ENCODE data around the gene AP4S1.

Gene AP4S1

DNA sequence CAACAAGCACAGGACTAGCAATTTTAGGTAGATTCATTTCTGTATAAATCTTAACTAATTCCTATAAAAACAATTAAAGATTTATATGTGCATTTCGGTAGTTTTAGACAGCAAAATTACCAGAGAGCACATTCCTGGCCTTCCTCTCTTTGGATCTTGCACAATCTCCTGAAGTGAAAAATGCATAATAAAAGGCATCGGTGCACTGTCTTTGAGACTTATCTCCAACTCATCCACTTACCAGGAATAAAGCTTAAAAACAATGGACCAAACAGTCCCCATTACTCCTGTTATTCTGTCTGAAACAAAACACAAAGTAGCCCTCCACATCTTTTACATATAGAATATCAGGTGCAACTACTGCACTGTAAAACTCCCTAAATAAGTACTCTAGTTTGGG lies 112.9 kb downstream of the AP4S1 start:
- DNase-seq (ENCODE audit: low read depth in 2 of 2), result no peak

DNA sequence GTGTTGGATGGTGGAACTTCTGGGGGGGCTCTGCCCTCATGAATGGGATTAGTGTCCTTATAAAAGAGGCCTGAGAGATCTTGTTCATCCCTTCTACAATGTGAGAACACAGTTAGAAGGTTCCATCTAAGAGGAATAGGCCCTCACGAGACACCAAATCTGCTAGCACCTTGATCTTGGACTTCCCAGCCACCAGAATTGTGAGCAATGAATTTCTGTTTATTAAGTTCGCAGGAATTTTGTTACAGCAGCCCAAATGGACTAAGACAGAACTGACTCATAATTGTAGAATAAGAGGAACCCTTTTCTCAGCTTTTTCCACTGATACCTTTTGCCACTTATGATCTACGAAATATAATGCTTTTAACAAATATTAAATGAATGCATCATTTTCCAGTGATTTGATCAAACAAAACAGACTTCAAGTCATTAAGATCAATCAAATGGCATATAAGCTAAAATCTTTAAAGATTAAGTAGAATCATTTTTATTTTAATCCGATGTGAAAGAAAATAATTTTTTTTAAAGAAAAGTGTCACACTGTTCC lies 113.9 kb downstream of the AP4S1 start:
- DNase-seq (ENCODE audit: low read depth in 2 of 2), result no peak

DNA sequence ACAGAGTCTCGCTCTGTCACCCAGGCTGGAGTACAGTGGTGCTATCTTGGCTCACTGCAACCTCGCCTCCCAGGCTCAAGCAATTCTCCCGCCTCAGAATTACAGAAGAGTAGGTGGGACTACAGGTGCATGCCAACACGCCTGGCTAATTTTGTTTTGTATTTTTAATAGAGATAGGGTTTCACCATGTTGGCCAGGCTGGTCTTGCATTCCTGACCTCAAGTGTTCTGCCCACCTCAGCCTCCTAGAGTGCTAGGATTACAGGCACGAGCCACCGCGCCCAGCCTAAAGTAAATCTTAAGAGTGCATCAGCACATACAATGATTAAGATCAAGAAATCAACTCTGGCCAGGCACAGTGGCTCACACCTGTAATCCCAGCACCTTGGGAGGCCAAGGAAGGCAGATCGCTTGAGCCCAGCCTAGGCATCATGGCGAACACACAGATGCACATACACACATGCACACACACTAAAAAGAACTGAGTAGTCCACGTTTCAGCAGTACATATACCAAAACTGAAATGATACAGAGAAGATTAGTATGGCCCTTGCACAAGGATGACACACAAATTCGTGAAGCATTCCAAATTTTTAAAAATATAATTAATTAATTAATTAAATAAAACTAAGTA lies 117.1 kb downstream of the AP4S1 start:
- no peak for DNase-seq (ENCODE audit: low read depth in 2 of 2)

Measured in stimulated activated CD4-positive, alpha-beta T cell treated with anti-CD3 and anti-CD28 coated beads, Interleukin-15, amount 100 ng/mL, for 48 hours (primary cell).